GM12892 (cell line): ENCODE data around the gene HOXD8.

ENCODE experiments used
- POLR2A ChIP-seq: IDR thresholded peaks from 2 replicates; pipeline ENCODE4 v1.6.1; 2011; ENCODE audit warnings: low read depth, low read length, control low read depth
- POLR2AphosphoS5 ChIP-seq: IDR thresholded peaks from 2 replicates; pipeline ENCODE4 v1.6.1; 2011; ENCODE audit warnings: low read depth, low read length, control low read depth
- TAF1 ChIP-seq: IDR thresholded peaks from 2 replicates; pipeline ENCODE4 v1.6.1; 2011; ENCODE audit warnings: low read depth, mild to moderate bottlenecking, control low read depth, low read length, borderline replicate concordance

DNA sequence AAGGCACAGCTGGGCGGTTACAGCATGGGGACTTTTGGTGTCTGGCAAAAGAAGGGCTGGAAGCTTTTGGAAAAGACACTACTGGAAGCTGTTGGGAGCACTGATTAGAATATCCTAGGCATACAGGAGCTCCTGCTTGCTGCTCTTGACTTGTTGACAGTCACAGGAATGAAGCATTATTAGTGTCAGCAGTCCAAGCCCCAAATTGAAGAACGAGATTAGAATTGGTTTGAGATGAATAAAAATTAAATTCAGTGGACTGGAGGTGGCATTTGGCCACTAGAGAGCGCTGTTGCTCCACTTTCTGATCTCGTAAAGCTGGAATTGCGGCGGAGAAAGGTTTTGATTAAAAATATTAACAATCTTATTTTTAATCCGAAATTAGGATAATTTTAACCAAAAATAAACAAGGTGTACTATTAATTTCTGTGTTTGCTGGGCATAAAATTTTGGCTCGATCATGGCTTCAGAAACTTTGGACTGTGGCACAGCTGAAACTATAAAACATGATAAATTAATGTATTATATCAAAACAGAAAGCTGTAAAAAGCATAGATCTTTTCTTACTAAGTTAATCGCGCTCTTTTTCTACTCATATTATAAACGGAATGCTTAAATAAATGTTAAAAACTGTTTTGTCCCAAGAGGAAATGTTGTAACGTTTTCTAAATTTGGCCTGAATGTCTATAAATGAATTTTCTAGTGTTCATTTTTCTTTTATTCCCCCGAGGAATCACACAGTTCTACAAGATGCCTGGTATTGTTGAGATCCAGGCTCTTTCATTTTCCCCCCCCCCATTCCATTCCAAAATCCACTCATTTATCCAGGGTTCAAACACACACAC, 2.4 kb upstream of the HOXD8 start:
- TF ChIP-seq POLR2A = no peak
- TF ChIP-seq POLR2AphosphoS5 = no peak
- TF ChIP-seq TAF1 = no peak
